Heart left ventricle (tissue), 16 donors: Measurements from ENCODE around the gene COL6A1. TPM values are rescaled to one million over a fixed set of nuclear protein-coding genes. Genes with fewer than 3 reads are reported as not detected.

ENCODE experiments used
- ATAC-seq, 4 donors: fragments of 200-7000 bp; cut with Tn5 transposase; one replicate each; pipeline ENCODE4 v1.9.1; 2020 to 2022; ENCODE audit warnings: moderate library complexity in 4 of 4, mild to moderate bottlenecking in 3 of 4, moderate number of reproducible peaks in 1 of 4
- DNase-seq, 5 donors: peaks; one replicate each; pipeline ENCODE4 v3.0.0-alpha.2; 2020
- H3K27ac ChIP-seq, 12 donors: fragments of 200-600 bp; sonication (generic) in 4 of 12; one replicate each; pipeline versions ENCODE4 v1.5.0 to v1.8.0; 2016 to 2022; ENCODE audit warnings: mild to moderate bottlenecking in 2 of 12
- H3K27me3 ChIP-seq, 9 donors: fragments of 200-600 bp; sonication (generic) in 2 of 9; one replicate each; pipeline versions ENCODE4 v1.5.1 to v1.8.0; 2016 to 2022; ENCODE audit warnings: mild to moderate bottlenecking in 3 of 9
- H3K36me3 ChIP-seq, 9 donors: fragments of 200-600 bp; sonication (generic) in 2 of 9; one replicate each; pipeline versions ENCODE4 v1.5.0 to v1.8.0; 2018 to 2022; ENCODE audit warnings: mild to moderate bottlenecking in 2 of 9
- H3K4me1 ChIP-seq, 12 donors: fragments of 200-600 bp; sonication (generic) in 4 of 12; one replicate each; pipeline versions ENCODE4 v1.5.0 to v1.8.0; 2016 to 2022; ENCODE audit warnings: mild to moderate bottlenecking in 3 of 12
- H3K4me3 ChIP-seq, 12 donors: fragments of 200-600 bp; sonication (generic) in 4 of 12; one replicate each; pipeline versions ENCODE4 v1.5.0 to v1.8.0; 2017 to 2022; ENCODE audit warnings: mild to moderate bottlenecking in 9 of 12, moderate library complexity in 4 of 12
- H3K9me3 ChIP-seq, 12 donors: fragments of 200-600 bp; sonication (generic) in 4 of 12; one replicate each; pipeline versions ENCODE4 v1.5.0 to v1.8.0; 2016 to 2022; ENCODE audit warnings: mild to moderate bottlenecking in 1 of 12
- CTCF ChIP-seq, 12 donors: fragments of 200-600 bp; sonication (generic) in 4 of 12; IDR thresholded peaks; one replicate each; pipeline versions ENCODE4 v1.5.0 to v1.8.0; 2018 to 2022; ENCODE audit warnings: antibody characterized with exemption in 12 of 12, mild to moderate bottlenecking in 5 of 12
- POLR2A ChIP-seq, 2 donors: fragments of 450-650 bp; IDR thresholded peaks; one replicate each; pipeline ENCODE4 v1.6.1; 2017; ENCODE audit warnings: antibody characterized with exemption in 2 of 2, mild to moderate bottlenecking in 2 of 2, moderate library complexity in 2 of 2
- WGBS, 4 donors: extraction: QIAGEN DNeasy Blood & Tissue Kit in 2 of 4; methylation state at CpG; one replicate each; pipeline versions ENCODE4 v1.1.5 to v1.1.7; 2013 to 2018; 5-methylcytosine and 5-hydroxymethylcytosine counted together
- intact Hi-C, 10 donors: fragments of 100-400 bp; cut with DNase I; formaldehyde crosslinking; loops; one replicate each; pipeline versions ENCODE4 v1.11.1 to v1.14.2; 2022
- polyA plus RNA-seq, 2 donors: library from polyadenylated mRNA; stranded (reverse); fragments of 200-250 nt; gene quantifications; one replicate each; pipeline ENCODE4 v1.2.3, GENCODE V29; 2013
- total RNA-seq, 9 donors: library from RNA; depleted of rRNA in 2 of 9; stranded (reverse); fragments of >200 nt in 2 of 9; fragmentation: NEBNext Ultra II Directional in 3 of 9; extraction: Animal tissue kit (Norgen Biotek cat#: 25700) in 3 of 9; gene quantifications; one replicate each; pipeline versions ENCODE4 v1.1.0 to v1.2.4, GENCODE V29; 2016 to 2023
- donor health status: ischemic (EF 13 %, LVEDD 7.1; RV severe dilation, severe dysfunction).
- donor health status: healthy with polysubstance abuse.
- donor health status: DM: no; HTN: yes; CAD: no.
- donor health status: DM: no; HTN: no; CAD: no.
- donor health status: ischemic (EF 25% LVEDD 6.9; RV normal size, moderate dysfunction).
- donor health status: ischemic (EF 25% LVEDD 5.7; RV mildly dilated, moderate dysfunction).
- donor health status: healthy.
- donor health status: DM: yes; HTN: yes; CAD: no.
- donor health status: ischemic (EF 35%, LVEDD 5.7; RV mildly dilated, moderate dysfunction).
- donor health status: nonischemic (EF 11% LVEDD 7.7; RV severe dilation, severe dysfunction).
- donor health status: DM: yes; HTN: yes; CAD: no.
- donor health status: PGD.
- donor health status: ischemic (EF 29% LVEDD 5.4; RV normal size, mild dysfunction).
- donor health status: nonischemic (EF 23%, LVEDD 6.1; RV moderate dilation, normal function).

COL6A1 gene
- total and polyA plus RNA-seq, 11 donors: 92.4 to 385 (median 149) TPM

GRCh38 chr21:45969921-45970673, 11.5 kb upstream of the COL6A1 start:
- TF ChIP-seq POLR2A (IDR thresholded peaks at IDR 0.05) (no peak), CTCF (IDR thresholded peaks at IDR 0.05) (no peak)
- peaks cover 7 to 50% (median 42%) of the 10 kb centered on the region in 12 donors for H3K4me1 ChIP-seq
- H3K9me3 ChIP-seq: no peaks in the 10 kb centered on the region
- H3K27ac ChIP-seq: peak overlapping the region in 8 of 12 donors; percentile 92 to 99 (median 98)
- no peak overlapping the region for H3K4me3 ChIP-seq
- peaks cover 0 to 38% (median 0%) of the 10 kb centered on the region in 9 donors for H3K27me3 ChIP-seq
- intact Hi-C loops: loop anchor here (5.0 to 10.0 kb wide), 10 partner anchors 77 to 355 kb away; partner anchors contain the start of genes LSS (in 6 of the 10), COL6A2 (in 5 of the 10), C21orf58 (in 2 of the 10) and PCNT (in 2 of the 10)
- DNase-seq (peak in 1 of 5 donors; percentile 9), ATAC-seq (peak in 1 of 4 donors; percentile 0)
- H3K36me3 ChIP-seq: no peaks in the 10 kb centered on the region
- whole genome bisulfite sequencing, 4 donors: 65 to 76% (median 74%) methylated on average over 21 to 22 of the region's 22 CpGs

- H3K36me3 ChIP-seq: no peaks in the 10 kb centered on the region
- peaks cover 7 to 56% (median 46%) of the 10 kb centered on the region in 12 donors for H3K4me1 ChIP-seq
- peak; percentile 87 to 98 (median 94) for TF ChIP-seq CTCF (IDR thresholded peaks at IDR 0.05)
- TF ChIP-seq POLR2A (IDR thresholded peaks at IDR 0.05): no peak
- intact Hi-C loops: loop anchor here (5.0 to 10.0 kb wide), 10 partner anchors 76 to 354 kb away; partner anchors contain the start of genes LSS (in 6 of the 10), COL6A2 (in 5 of the 10), C21orf58 (in 2 of the 10) and PCNT (in 2 of the 10)
- peaks cover 0 to 41% (median 0%) of the 10 kb centered on the region in 9 donors for H3K27me3 ChIP-seq
- peak in 4 of 5 donors; percentile 71 to 86 (median 76) for DNase-seq
- peak; percentile 39 to 55 (median 45) for ATAC-seq
- peak overlapping the region; percentile 90 to 99 (median 98) for H3K27ac ChIP-seq
- no peaks in the 10 kb centered on the region for H3K9me3 ChIP-seq
- 35 to 64% (median 38%) methylated on average over 10 to 25 of the region's 25 CpGs for WGBS, 4 donors
- no peak overlapping the region for H3K4me3 ChIP-seq
Observed at GRCh38 chr21:45970674-45971615, 10.6 kb upstream of the COL6A1 start.

- H3K36me3 ChIP-seq: no peaks in the 10 kb centered on the region
- H3K27me3 ChIP-seq: peaks cover 0 to 43% (median 0%) of the 10 kb centered on the region in 9 donors
- intact Hi-C loops: loop anchor here (2.0 to 10.0 kb wide), 11 partner anchors 76 to 353 kb away; partner anchors contain the start of genes COL6A2 (in 8 of the 10), LSS (in 6 of the 10), C21orf58 (in 2 of the 10) and PCNT (in 2 of the 10)
- H3K9me3 ChIP-seq: no peaks in the 10 kb centered on the region
- peak overlapping the region in 8 of 12 donors; percentile 53 to 69 (median 60) for H3K4me3 ChIP-seq
- H3K4me1 ChIP-seq: peaks cover 7 to 64% (median 48%) of the 10 kb centered on the region in 12 donors
- H3K27ac ChIP-seq: peak overlapping the region; percentile 90 to 99 (median 98)
- DNase-seq (peak; percentile 73 to 91 (median 83)), ATAC-seq (peak; percentile 34 to 52 (median 42))
- WGBS, 4 donors: 49 to 71% (median 62%) methylated on average over 9 to 20 of the region's 20 CpGs
- TF ChIP-seq POLR2A (IDR thresholded peaks at IDR 0.05) (no peak), CTCF (IDR thresholded peaks at IDR 0.05) (no peak)
Observed at GRCh38 chr21:45971616-45972352, 9.8 kb upstream of the COL6A1 start.
